ENCODE results near the gene NMNAT2. TPM values are rescaled to one million over a fixed set of nuclear protein-coding genes. Genes with fewer than 3 reads are reported as not detected.

The NMNAT2 gene
- total and polyA plus RNA-seq, 2 of the 8 experiments (the other 6 are each of a cell fraction or from before 2014, with no cell fraction given) = 6.5 to 20.9 TPM

- TF ChIP-seq SP4 (IDR thresholded peaks at IDR 0.05; ENCODE audit: low read length) (no peak), SUZ12 (IDR thresholded peaks at IDR 0.05; ENCODE audit: low read length) (no peak), TBP (IDR thresholded peaks at IDR 0.05; ENCODE audit: low read depth, low read length) (no peak), FOSL1 (IDR thresholded peaks at IDR 0.05; ENCODE audit: insufficient read depth, low read depth, low read length) (no peak), KDM4A (IDR thresholded peaks at IDR 0.05; ENCODE audit: low read depth, low read length, severe bottlenecking) (no peak), POLR2A (IDR thresholded peaks at IDR 0.05; ENCODE audit: control extremely low read depth in 1 of 2, low read depth in 2 of 2, low read length in 2 of 2) (no peak), NRF1 (IDR thresholded peaks at IDR 0.05; ENCODE audit: low read depth, low read length) (no peak)
Measured at GRCh38 chr1:183200451-183200850, 217.7 kb downstream of the NMNAT2 start (continued).
